ENCODE results near the gene DICER1. TPM values are rescaled to one million over a fixed set of nuclear protein-coding genes. Genes with fewer than 3 reads are reported as not detected.

Gene DICER1
- total RNA-seq, 1 donor from 2014 or later = 63.3 TPM

GRCh38 chr14:95097385-95097784, 59.9 kb downstream of the DICER1 start:
- Mint-ChIP-seq H3K4me1 (ENCODE audit: low read depth) (peaks cover 51% of the 10 kb centered on the region), H3K36me3 (ENCODE audit: low read depth) (peaks cover 32% of the 10 kb centered on the region), H3K27ac (ENCODE audit: unreplicated experiment) (peak overlapping the region; percentile 83), H3K27me3 (ENCODE audit: low read depth) (no peaks in the 10 kb centered on the region), H3K4me3 (ENCODE audit: unreplicated experiment) (no peak overlapping the region), H3K9me3 (ENCODE audit: low read depth) (no peaks in the 10 kb centered on the region)
- DNase-seq (ENCODE audit: low spot score) = no peak
- TF ChIP-seq, protein P1, sequence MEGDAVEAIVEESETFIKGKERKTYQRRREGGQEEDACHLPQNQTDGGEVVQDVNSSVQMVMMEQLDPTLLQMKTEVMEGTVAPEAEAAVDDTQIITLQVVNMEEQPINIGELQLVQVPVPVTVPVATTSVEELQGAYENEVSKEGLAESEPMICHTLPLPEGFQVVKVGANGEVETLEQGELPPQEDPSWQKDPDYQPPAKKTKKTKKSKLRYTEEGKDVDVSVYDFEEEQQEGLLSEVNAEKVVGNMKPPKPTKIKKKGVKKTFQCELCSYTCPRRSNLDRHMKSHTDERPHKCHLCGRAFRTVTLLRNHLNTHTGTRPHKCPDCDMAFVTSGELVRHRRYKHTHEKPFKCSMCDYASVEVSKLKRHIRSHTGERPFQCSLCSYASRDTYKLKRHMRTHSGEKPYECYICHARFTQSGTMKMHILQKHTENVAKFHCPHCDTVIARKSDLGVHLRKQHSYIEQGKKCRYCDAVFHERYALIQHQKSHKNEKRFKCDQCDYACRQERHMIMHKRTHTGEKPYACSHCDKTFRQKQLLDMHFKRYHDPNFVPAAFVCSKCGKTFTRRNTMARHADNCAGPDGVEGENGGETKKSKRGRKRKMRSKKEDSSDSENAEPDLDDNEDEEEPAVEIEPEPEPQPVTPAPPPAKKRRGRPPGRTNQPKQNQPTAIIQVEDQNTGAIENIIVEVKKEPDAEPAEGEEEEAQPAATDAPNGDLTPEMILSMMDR (IDR thresholded peaks at IDR 0.05) = no peak

GRCh38 chr14:95096476-95096875, 60.9 kb downstream of the DICER1 start:
- peaks cover 51% of the 10 kb centered on the region for H3K4me1 Mint-ChIP-seq (ENCODE audit: low read depth)
- no peak overlapping the region for H3K27ac Mint-ChIP-seq (ENCODE audit: unreplicated experiment)
- no peak for DNase-seq (ENCODE audit: low spot score)
- peaks cover 28% of the 10 kb centered on the region for H3K36me3 Mint-ChIP-seq (ENCODE audit: low read depth)
- no peaks in the 10 kb centered on the region for H3K27me3 Mint-ChIP-seq (ENCODE audit: low read depth)
- H3K9me3 Mint-ChIP-seq (ENCODE audit: low read depth) = no peaks in the 10 kb centered on the region
- H3K4me3 Mint-ChIP-seq (ENCODE audit: unreplicated experiment) = no peak overlapping the region
- TF ChIP-seq, protein P1 (IDR thresholded peaks at IDR 0.05) = no peak

GRCh38 chr14:95095996-95096395, 61.3 kb downstream of the DICER1 start:
- peaks cover 51% of the 10 kb centered on the region for H3K4me1 Mint-ChIP-seq (ENCODE audit: low read depth)

GRCh38 chr14:95092723-95093122, 64.6 kb downstream of the DICER1 start:
- Mint-ChIP-seq H3K36me3 (ENCODE audit: low read depth) (peaks cover 36% of the 10 kb centered on the region), H3K4me3 (ENCODE audit: unreplicated experiment) (no peak overlapping the region), H3K27me3 (ENCODE audit: low read depth) (no peaks in the 10 kb centered on the region), H3K27ac (ENCODE audit: unreplicated experiment) (peak overlapping the region; percentile 15), H3K9me3 (ENCODE audit: low read depth) (no peaks in the 10 kb centered on the region), H3K4me1 (ENCODE audit: low read depth) (peaks cover 49% of the 10 kb centered on the region)
- TF ChIP-seq, protein P1 (IDR thresholded peaks at IDR 0.05) = no peak
- no peak for DNase-seq (ENCODE audit: low spot score)

More at GRCh38 chr14:95095996-95096395, 61.3 kb downstream of the DICER1 start:
- DNase-seq (ENCODE audit: low spot score) = no peak
- TF ChIP-seq, protein P1 (IDR thresholded peaks at IDR 0.05) = no peak
- no peak overlapping the region for H3K4me3 Mint-ChIP-seq (ENCODE audit: unreplicated experiment)
- no peak overlapping the region for H3K27ac Mint-ChIP-seq (ENCODE audit: unreplicated experiment)
- no peaks in the 10 kb centered on the region for H3K9me3 Mint-ChIP-seq (ENCODE audit: low read depth)
- H3K27me3 Mint-ChIP-seq (ENCODE audit: low read depth) = no peaks in the 10 kb centered on the region
- H3K36me3 Mint-ChIP-seq (ENCODE audit: low read depth) = peaks cover 28% of the 10 kb centered on the region

- Mint-ChIP-seq H3K27me3 (ENCODE audit: low read depth) (no peaks in the 10 kb centered on the region), H3K36me3 (ENCODE audit: low read depth) (peaks cover 37% of the 10 kb centered on the region), H3K27ac (ENCODE audit: unreplicated experiment) (no peak overlapping the region), H3K4me3 (ENCODE audit: unreplicated experiment) (no peak overlapping the region), H3K4me1 (ENCODE audit: low read depth) (peaks cover 45% of the 10 kb centered on the region), H3K9me3 (ENCODE audit: low read depth) (no peaks in the 10 kb centered on the region)
- no peak for DNase-seq (ENCODE audit: low spot score)
- TF ChIP-seq, protein P1 (IDR thresholded peaks at IDR 0.05) = no peak
These were observed 65.7 kb downstream of the DICER1 start for GRCh38 chr14:95091581-95091980.
